HG03565 (cell line): ENCODE results near the gene REEP5.

Experiments used
- ATAC-seq: cut with Tn5 transposase; IDR thresholded peaks from one replicate; pipeline ENCODE4 v1.9.1; 2021; ENCODE audit warnings: mild to moderate bottlenecking, moderate library complexity; ENCODE audit not compliant: unreplicated experiment

The REEP5 gene

DNA sequence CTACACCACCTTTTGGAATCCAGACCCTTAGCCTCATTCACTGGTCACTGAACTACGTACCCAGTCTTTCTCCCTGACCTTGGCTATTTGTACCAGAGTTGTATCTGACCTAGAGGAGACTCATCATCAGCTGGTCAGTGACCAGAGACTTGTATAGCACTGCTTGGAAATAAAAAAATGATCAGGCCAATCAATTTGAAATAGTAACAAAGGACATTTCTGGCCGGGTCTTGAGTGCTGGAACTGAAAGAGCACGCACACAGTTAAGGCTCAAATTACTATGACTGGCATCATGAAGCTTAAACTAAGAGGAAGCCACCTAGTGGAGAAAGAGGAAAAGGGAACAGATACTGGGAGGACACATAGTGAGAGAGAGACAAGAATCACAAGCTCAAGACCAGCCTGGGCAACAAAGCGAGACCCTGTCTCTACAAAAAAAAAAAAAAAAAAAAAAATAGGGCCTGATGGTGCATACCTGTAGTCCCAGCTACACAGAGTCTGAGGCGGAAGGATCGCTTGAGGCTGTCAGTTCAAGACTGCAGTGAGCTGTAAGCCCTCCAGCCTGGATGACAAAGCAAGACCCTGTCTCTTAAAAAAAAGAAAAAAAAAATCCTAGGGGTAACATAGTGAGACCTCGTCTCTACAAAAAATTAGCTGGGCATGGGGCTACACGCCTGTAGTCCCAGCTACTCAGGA lies 73.8 kb downstream of the REEP5 start:
- peak; percentile 97 for ATAC-seq

- no peak for ATAC-seq
Measured at GRCh38 chr5:112847306-112847705, 74.7 kb downstream of the REEP5 start.

- no peak for ATAC-seq
Measured at GRCh38 chr5:112846556-112846955, 75.5 kb downstream of the REEP5 start.

DNA sequence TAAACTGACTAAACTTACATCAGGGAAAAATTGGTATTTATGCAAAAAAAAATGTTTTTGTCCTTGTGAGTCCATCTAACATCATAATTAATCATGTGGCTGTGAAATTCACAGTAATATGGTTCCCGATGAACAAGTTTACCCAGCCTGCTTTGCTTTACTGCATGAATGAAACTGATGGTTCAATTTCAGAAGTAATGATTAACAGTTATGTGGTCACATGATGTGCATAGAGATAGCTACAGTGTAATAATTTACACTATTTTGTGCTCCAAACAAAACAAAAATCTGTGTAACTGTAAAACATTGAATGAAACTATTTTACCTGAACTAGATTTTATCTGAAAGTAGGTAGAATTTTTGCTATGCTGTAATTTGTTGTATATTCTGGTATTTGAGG lies 77.5 kb downstream of the REEP5 start:
- no peak for ATAC-seq

DNA sequence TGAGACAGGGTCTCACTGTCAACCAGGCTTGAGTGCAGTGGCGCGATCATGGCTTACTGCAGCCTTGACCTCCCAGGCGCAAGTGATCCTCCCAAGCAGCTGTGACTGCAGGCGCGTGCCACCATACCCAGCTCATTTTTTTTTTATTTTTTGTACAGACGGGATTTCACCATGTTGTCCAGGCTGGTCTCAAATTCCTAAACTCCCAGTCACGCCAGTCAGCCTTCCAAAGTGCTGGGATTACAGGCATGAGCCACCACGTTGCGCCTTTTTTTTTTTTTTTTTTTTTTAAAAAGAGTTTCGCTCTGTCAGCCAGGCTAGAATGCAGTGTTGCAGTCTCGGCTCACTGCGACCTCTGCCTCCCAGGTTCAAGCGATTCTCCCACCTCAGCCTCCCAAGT lies 88.1 kb downstream of the REEP5 start:
- ATAC-seq: no peak

GRCh38 chr5:112830378-112830777 lies 91.6 kb downstream of the REEP5 start:
- ATAC-seq: no peak
